HuH-7.5 (cell line): Measurements from ENCODE around the gene SASH1.
"Not testable (repeated sequence)": the region's sequence is repeated elsewhere in the genome, so short reads cannot be mapped to it uniquely, and the experiment has no call there.

Experiments used
- DNase-seq: peaks from one replicate; pipeline ENCODE4 v3.0.0; 2011; ENCODE audit warnings: low spot score

The SASH1 gene

DNA sequence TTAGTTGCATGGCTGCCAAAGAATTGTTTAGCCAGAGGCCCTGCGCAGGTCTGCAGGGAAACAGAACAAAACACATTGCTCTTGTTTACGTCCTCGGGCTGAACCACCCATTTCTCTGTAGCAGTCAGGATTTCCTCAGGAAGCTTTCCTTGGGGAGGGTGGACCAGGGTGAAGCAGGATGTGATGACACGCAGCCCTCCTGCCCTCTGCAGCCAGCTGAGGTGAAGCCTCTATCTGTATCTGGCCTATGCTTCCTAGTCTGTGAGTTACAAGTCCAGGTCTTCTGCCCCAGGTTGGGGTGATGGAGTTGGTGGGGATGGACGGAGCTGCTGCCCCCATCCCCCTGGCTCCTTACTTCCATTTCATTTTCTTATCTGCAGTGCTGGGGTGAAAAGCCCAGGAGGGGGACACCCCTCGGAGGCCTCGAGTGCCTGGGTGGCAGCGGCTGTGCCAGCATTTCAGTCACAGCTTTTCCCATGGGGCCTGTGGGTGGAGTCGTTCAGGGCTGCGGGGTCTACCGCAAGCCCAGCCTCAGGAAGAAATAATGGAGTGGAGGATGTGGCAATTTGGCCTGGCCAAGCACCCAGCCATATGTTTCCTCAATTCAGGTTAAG lies 24.9 kb downstream of the SASH1 start:
- DNase-seq, result no peak

DNA sequence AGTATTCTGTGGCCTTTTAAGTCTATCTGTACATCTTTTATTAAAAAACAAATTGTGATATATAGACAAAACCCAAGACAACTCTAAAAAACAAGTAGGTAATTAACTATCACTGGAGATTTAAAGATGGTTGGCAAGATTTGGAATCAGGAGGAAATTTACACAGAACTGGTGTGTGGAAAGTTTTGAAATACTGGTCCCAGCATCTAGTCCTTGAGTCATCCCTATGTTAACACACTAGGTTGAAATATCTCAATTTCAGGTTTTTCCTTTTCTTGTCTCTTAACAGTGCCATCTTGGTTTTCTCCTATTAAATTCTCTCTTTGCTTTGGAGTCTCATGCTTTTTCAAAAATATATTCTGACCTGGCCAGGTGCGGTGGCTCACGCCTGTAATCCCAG lies 27.5 kb downstream of the SASH1 start:
- no peak for DNase-seq

DNA sequence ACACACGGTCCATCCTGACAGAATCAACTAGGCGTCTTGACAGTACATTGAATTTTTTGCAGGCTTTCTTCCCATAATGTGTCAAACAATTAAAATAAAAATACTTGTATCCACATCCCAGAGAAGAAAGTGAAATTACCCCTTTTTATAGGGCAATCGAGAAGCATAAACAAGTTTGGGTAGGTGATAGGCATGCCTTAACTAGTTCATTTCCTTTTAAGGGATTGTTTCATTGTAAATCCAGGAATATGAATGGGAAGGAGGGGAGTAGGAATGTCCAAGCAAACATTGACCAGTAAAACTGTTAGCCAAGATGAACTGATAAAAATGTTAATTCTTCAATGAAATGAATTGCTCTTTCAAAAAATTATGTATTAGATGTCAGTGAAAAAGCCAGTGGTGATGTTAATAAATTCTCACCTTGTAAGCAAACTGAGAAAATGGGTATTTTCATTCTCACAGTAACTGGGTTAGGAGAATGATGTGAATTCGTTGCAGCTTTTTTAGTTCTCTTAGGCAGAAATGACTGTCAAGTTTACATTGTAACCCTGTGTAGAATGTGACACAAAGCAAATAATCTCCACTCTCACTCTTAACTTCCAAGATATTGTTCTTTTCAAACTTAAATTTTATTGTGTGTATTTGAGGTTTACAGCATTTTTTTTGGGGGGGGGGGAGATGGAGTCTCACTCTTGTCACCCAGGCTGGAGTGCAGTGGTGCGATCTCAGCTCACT lies 31.6 kb downstream of the SASH1 start:
- DNase-seq, result no peak

DNA sequence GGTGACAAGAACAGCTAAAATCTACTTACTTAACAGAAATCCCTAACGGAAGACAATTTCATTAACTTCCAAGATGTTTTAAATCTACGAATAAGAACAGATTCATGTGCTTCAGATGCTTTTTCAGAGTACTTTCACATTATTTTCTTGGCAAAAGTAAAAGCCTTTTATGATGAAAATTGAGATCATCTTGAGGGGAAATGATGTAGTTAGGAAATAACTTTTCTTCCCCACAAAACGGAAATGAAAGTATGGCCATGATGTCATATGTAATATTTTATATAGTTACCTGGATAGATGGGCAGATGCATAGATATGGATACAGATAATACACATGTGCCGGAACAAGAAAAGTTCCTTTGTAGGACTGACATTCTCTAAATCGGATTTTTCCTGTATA lies 32.8 kb downstream of the SASH1 start:
- no peak for DNase-seq

DNA sequence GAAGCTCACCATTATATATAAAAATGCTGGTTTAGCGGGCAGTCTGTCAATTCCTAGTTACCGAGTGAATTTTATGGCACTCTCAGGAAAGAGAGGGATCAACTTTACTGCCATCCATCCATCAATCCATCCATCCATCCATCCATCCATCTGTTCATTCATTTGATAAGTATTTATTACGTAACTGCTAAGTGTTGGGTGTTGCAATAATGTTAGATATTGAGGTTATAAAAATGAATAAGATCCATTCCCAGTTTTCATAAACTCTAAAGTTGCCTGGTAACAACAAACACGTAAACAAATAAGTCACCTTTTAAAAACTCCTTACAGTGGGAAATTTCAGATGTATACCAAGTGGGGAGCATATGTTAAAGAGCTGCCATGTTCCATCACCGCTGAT lies 36.8 kb downstream of the SASH1 start:
- DNase-seq, result no peak

DNA sequence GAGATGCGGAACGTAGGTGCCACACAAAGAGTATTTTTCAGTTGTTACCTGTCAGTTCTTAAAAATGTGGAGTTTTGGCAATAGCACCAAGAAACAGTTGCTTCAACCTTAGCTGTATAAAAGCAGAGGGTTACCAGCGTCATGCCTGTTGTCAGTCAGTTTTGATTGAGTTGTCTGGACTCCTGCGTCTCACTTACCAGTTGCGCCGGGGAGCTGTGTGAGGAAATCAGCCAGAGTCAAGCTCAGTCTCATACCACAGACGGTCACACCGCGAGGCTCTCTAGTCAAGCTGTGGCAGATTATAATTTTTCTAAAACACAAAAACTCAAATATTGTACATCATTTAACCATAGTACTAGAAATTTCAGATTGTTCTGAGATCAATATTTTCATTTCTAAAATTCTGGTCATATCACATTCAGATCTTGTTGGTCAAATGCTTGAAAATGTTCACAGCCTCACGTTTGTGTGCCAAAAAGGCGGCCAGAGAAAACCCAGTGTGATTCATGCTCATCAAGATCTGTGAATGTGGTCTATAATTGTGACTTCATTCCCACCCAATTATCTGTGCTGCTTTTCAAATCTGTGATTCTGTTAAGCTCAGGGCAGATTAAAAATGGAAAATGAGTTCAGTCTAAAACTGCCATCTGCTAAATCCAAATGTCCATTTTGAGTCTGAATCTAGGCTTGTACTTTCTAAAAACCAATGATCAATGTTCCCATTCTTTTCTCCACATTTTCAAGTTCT lies 37.5 kb downstream of the SASH1 start:
- DNase-seq, result no peak

DNA sequence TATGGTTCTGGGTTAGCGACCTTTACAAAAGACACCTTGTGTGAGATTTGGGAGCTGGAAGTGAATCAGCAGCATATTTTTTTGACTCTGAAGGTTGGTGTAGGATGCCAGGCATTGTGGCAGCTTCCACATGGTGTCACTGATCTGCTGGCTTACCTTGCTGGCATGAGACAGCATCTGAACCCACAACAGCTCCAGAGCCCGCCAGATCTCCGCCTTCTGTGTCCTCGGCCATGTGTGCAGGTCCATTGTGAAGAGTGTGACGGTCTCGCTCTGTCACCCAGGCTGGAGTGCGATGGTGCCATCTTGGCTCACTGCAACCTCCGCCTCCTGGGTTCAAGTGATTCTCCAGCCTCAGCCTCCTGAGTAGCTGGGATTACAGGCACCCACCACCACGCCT lies 39.4 kb downstream of the SASH1 start:
- not testable (repeated sequence) for DNase-seq

DNA sequence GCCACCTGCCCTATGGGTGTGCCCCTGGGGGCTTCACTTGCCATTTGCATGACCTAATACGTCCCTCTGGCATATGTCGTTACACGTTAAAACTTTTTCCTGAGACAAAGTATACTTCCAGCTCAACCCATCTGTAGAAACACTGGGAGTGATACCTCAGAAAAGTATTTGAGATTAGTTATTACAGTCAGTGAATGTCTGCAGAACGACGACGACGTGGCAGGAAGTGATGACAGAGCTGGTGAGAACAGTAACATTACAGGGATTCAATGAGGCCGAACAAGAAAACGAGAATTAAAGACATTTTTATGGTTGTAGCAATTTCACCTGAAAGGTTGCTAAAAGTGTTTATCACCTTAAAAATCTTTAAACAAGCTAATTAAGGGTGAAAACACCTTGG lies 40.2 kb downstream of the SASH1 start:
- no peak for DNase-seq

DNA sequence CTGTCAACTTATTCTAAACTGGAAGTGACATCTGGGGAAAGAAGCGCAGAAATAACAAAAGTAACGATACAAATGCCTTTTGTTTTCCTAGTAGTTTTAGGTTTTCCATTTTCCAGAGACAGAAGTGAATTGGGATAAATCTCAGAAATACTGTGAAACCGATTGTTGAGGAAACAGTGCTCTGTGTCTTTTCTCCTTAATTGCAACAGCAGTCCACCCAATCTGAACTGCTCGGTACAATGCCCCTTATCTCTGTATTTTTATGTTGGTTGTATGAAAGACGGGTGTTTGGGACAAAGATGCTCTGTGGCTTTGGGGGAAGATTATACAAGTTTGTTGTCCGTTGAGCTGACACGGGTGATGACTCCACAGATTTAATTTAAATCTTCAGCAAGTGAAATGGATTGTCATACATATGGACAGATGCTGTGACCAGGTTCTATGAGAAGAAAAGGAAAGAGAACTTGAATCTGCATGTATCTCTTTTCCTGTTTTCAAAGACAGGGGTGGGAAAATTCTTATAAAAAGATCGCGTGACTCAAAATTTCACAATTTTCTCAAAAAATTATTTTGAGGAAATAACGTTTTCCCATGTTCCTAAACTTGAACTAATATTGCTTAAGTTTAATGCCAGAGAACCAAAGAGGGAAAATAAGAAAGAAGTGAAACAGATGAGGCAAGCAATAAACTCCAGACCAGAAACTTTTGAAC lies 41.2 kb downstream of the SASH1 start:
- no peak for DNase-seq

DNA sequence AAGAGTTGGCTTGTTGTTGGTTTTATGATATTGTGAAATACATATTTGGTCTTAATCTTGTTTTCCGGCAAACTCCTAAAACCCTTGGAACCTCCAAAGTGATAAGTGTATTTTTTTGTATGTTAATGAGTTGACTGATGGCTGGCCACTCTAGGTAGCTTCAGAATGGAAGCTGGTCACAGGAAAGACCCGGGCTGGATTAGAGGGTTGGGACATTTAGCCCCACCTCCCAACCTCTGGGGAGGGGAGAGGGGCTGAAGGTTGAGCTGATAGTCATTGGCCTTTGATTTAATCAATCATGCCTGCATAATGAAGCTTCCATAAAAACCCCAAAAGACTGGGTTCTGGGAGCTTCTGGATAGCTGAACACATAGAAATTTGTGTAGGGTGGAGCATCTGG lies 42.7 kb downstream of the SASH1 start:
- no peak for DNase-seq

DNA sequence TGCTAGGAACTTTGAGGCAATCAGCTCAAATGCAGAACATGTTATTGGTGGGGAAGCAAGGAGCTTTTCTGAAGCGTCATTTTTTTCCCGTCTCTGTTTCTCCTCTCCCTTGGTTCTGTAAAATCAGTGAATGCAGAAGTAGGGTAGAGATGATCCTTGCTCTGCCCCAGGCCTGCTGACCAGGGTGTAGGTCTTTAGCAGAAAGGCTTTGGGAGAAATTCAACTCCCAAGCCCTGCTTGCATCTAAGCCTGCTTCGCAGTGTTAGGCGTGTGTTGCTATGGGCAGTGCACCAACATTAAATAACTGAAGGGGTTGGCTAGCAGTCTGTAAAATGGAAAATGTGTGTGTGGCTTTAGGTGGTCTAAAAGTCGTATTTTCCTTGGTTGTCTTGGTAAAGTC lies 45.9 kb downstream of the SASH1 start:
- DNase-seq, result no peak

DNA sequence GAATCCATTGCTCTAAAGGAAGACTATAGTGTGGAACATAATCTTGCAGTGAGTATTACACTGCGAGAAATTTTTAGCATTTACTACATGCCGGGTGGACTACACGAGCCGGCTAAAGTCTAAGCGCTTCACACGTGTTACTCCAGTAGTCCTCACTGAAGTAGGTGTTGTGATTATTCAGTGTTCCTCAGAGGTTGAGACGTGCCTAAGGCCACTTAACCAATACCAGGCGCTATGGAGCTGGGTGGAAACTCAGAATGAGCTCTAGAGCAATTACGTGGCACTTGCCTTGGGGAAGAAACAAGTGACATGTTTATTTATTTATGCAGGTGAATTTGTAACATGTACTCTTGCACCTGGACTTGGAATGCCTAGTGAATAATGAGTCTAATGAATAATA lies 46.4 kb downstream of the SASH1 start:
- DNase-seq, result no peak

DNA sequence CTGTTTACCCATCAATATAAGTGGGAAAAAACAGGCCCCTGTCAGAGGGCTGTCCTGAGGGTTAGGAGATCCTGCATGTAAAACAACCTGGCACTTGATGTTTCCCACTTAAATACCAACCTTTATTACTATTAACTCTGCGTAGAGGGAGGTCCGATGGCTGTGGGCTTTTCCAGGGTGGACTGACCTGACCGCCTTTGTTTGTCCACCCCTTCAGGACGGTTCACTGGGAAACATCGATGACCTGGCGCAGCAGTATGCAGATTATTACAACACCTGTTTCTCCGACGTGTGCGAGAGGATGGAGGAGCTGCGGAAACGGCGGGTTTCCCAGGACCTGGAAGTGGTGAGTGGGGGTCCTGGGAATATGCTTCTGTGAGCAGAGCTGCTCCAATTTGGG lies 47.3 kb downstream of the SASH1 start:
- DNase-seq, result no peak

DNA sequence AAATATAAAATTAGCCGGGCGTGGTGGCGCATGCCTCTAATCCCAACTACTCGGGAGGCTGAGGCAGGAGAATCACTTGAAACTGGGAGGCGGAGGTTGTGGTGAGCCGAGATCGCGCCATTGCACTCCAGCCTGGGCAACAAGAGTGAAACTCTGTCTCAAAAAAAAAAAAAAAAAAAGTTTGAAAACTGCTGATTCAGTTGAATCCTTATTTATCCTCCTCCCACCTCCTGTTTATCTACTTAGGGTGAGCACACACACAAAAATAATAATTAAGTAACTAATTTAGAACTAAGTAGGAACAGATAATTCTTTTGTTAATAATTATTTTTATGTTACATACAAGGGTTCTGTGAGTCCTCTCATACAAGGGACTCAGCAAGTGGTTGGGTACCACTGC lies 49.5 kb downstream of the SASH1 start:
- not testable (repeated sequence) for DNase-seq

DNA sequence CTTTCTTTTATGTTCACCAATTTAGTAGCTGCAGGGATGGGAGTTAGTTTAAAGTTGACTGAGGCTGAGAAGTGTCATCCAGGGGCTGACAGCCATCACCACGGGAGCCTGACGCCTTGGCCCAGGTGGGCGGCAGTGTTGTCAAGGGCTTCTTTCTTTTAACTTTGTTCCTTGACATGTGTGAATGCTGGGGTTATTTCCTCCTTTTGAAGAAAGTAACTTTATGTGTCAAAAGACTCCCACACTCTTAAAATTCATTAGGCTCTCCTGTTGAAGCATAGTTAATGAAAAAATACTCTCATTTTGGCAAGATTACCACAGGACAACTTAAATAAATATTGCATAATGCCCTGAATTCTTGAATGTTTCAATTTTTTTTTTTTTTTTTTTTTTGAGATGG lies 50.0 kb downstream of the SASH1 start:
- DNase-seq, result no peak

DNA sequence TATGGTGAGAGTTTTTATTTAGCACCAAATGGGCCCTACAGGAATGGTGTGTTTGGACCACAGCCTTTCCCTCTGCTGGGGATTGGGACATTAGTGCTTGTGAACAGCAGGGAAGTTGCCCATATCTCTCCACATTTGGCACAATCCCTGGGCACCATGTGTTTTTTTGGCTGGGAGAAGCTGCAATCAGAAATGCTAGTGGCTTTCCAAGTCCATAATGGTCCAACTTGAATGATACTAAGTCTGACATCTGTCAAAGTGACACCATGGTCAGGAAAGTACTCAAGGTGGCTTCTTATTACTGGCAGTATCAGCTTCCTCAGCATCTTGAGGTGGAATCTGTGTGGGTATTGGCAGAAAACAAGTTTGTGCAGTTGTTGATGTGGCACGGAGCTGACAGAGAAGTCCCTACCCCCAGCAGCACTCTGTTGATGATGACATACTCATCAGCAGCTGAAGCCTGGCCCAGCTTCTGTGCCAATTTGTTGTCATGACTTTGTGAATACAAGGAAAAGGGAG lies 53.0 kb downstream of the SASH1 start:
- no peak for DNase-seq

DNA sequence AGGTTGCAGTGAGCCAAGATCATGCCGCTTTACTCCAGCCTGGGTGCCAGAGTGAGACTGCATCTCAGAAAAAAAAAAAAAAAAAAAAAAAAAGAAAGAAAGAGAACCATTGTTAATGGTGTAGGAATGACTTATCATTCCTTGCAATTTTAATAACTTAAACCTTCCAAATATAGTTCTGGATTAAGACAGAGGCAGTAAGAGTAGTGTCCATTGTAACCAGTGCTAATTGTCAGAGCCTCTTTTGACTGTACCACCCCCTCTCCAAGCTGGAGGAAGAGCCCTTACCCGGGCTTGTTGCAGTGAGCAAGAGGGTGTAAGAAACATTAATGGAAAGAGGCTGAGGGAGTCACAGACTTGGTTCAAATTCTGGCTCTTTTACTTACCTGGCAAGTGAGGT lies 53.8 kb downstream of the SASH1 start:
- no peak for DNase-seq

DNA sequence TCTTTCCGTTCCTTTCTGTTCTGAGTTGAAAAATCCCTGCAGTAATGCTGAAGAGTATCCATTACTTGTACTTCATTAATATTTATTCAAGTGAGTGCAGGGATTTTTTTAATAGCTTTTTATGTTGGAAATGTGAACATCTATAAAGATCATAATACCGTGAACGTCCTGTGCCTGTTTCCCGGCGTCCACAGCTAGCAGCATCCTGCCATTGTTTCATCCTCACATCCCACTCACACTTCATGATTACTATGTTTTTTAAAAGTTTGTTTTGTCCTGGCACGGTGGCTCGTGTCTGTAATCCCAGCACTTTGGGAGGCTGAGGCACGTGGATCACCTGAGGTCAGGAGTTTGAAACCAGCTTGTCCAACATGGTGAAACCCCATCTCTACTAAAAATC lies 54.3 kb downstream of the SASH1 start:
- no peak for DNase-seq

DNA sequence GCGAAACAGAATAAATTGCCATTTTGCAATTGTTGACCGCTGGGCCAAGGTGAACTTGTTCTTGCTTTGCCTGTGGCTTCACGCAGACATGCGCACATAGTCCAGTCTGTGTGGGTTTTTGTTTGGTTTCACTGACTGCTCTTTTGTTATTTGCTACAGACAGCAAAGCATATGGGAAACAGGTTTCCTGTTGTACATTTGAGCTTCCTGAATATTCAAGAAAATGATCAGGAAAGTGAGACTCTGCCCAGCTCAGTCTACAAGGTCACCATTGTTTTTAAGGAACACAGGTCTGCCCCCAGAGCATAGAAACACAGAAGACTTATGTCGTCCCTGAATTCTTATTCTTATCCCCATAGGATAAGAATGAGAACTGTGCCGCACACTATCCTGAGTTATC lies 55.6 kb downstream of the SASH1 start:
- DNase-seq, result no peak

DNA sequence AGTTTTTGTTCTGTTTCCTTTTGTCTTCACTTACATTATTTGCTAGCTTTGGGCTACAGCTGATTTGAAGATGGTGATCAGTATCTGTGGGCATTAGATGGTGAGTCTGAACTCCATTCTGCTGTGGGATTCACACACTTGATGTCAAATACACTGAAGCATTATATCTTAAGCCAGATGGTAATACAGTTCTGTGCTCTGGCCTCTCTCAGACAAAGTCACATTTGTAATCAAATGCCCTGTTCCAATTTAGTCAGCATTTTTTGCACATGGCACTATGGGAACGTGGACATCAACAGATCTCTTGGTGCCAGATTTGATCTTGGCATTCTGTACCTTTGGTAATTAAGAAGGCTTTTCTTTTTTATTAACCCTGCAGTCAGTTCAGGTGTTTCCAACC lies 56.0 kb downstream of the SASH1 start:
- DNase-seq, result no peak

DNA sequence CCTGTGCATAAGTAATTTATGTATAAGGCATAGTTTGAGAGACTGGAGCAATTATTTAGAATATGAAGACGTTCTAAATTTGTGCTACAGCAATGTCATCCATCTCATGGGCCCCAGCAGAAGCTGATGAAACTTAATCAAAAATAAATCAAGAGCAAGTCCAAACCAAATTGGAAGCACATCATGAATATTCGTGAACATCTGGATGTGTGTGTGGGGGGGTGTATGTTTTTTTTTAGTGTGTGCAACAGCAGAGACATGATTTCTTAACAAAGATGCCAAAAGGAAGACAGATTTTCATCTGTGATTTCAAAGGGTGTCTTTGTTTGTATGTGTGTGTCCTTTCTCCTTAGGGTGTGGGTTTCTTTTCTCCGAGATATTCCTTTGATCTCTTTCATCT lies 58.9 kb downstream of the SASH1 start:
- no peak for DNase-seq

DNA sequence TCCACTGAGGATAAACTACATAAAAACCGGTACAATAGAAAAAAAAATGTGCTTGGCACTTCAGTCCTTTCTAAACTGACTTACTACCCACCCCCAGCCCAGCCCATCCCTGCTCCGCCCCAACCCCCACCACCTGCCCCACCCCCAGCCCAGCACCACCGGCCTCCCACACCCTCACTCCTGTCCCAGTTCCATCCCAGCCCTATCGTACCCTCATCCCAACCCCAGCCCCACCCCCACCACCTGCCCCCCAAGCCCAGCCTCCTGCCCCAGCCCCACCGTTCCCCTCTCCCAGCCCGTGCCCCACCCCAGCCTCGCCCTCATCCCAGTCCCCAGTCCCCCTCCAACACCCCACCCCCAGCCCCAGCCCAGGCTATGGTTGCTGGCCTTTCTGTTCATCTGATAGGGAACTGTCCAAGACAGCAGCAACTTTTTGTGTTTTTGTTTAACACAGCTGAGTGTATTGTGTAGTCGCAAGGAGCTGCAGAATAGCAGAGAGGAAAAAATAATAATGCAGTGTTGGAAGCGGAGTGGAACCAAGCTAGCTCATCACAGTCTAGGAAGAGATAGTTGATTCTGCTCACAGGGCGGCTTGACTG lies 61.9 kb downstream of the SASH1 start:
- no peak for DNase-seq
